Measurements from ENCODE around the gene CRYM.
"Not testable (repeated sequence)": the region's sequence is repeated elsewhere in the genome, so short reads cannot be mapped to it uniquely, and the experiment has no call there.

Gene CRYM

DNA sequence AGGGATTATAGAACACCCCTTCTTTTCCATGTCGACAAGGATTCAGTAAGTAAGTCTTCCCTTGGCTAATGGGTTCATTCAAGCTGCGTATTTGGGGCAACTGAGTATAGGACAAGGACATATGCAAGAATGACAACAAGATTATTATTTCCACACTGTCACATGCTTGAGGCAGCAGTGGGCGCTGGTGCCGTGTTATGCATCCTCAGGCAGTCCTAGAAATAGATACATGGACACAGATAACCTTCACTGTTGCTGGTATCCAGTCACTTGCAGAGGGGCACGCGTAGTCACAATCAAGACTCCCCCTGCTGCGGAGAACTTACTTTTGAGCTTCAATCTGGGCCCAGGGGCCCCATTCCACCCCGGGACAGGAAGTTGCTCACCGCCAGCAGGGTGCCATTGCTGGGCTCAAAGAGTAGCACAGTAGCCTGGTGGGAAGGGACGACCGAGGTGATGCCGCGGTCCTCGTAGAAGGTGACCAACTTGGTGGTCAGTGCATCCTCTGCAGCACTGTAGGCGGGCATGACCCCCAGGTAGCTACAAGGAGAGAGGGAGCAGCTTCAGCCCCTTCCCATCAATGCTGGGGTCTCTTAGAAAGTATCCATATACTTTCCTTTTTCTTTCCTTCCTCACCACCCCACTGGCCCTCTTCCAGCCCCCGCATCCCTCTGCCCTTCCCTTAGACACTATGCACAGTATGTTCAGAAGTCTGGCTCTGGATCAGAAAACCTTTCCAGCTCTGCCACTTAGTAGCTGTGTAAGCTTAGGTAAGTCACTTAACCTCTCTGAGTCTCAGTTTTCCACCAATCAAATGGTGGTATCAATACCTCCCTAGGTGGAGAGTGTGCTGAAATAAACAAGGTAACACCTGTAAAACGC lies 804 bp downstream of the CRYM start:
- DNase-seq (ENCODE audit: low read depth) = no peak

DNA sequence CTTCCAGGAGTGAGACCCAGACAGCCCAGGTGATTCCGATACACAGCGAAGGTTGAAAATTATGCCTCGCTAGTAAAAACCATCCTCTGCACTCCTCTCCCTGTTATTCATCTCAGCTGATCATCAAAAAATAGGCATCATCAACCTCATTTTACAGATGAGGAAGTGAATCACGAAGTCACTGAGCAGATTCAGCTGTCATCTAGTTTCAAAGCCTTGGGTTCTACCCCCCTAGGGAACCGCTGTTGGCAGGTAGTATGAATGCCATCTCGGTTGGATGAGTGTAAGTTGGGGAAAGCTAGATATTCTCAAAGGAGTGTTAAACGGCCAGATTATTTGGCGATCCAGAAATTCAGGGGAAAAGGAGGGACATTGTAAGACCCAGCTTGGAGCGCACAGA lies 2.0 kb downstream of the CRYM start:
- no peak for DNase-seq (ENCODE audit: low read depth)

- no peak for DNase-seq (ENCODE audit: low read depth)
Observed at GRCh38 chr16:21275529-21275928, 2.6 kb downstream of the CRYM start.

DNA sequence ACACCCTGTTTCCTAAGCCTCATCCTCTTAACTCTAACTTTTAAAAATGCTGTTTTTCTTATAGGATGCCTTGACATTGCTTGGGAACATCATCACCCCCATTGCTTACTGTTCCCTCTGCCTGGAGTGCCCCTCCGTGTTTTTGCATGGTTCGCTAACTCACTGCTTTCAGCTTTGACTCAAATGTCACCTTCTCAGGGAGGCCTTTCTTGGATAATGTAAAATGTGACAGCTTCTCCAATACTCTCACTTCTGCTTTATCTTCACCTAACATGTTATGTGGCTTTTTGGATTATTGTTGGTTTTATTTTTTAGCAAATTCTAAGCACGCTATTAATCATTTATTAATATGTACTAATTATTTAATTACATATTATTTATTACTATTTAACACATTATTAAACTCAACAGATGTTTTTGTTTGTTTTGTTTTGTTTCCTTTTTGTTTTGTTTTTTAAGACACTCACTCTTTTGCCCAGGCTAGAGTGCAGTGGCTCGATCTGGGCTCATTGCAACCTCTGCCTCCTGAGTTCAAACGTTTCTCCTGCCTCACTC lies 3.8 kb downstream of the CRYM start:
- DNase-seq (ENCODE audit: low read depth) = no peak

GRCh38 chr16:21272763-21273162 lies 5.3 kb downstream of the CRYM start:
- not testable (repeated sequence) for DNase-seq (ENCODE audit: low read depth)

DNA sequence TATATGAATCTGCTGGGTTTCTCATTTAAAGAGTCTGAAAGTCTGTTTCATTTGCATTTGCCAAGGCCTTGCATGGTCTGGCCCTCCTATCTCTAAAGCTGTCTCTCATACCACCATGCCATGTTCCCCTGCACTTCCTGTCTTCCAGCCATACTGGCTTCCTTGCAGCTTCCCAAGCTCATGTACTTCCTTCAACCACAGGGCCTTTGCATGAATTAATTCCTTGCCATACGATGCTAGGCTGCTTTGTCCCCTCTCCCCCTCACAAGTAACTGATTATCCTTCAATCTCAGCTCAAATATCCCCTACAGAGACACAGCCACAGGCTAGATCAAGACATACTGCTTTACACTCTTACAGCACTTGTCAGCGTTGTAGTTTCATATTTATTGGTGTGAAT lies 5.8 kb downstream of the CRYM start:
- DNase-seq (ENCODE audit: low read depth) = no peak

DNA sequence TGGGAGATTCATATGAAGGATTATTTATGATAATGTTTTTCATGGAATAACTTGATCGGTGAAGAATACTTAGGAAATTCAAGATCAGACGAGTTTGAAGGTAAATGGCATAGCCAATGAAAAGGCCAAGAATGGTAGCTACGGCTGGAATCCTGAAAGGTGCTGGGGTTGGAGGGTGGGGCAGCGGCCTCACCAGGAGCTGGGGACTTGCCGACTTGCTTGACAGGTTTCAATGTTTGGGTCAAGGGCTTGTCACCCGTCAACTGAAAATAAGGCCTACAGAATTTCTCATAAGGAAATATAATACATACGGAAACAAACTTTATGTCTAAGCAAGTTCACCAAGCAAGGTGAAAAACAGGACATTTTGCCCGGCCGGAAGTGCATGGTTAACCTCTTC lies 9.9 kb downstream of the CRYM start:
- no peak for DNase-seq (ENCODE audit: low read depth)

- DNase-seq (ENCODE audit: low read depth) = no peak
Observed at GRCh38 chr16:21267298-21267697, 10.8 kb downstream of the CRYM start.

DNA sequence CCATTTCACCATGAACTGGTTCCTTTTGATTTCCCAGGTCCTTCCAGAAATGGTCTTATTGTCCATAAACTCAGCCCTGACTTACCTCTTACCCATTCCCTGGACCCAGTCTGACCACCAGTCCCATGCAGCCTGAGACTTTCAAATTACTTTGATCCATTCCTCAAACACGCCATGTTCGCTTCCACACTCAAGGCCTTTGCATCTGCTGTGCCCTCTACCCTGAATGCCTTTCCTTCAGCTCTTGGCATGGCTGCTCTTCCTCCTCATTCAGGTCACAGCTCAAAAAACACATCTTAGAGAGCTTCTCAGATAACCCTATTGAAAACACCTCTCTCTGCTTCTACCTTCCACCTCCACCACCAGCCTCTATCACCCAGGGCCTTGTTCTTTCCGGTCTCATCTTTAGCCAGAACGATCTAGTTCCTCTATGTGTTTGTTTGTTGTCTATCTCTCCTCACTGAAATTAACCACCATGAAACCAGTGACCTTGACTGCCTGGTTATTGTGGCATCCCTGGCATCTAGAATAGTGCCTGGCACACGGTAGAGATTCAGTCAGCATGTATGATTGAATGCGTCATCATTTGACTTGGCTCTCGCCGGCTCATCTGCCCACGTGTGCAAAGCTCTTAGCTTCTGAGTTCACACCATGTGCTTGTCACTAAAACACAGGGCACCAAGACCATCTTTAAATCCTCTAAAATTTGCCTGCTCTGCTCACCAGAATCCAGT lies 12.8 kb downstream of the CRYM start:
- DNase-seq (ENCODE audit: low read depth) = no peak

DNA sequence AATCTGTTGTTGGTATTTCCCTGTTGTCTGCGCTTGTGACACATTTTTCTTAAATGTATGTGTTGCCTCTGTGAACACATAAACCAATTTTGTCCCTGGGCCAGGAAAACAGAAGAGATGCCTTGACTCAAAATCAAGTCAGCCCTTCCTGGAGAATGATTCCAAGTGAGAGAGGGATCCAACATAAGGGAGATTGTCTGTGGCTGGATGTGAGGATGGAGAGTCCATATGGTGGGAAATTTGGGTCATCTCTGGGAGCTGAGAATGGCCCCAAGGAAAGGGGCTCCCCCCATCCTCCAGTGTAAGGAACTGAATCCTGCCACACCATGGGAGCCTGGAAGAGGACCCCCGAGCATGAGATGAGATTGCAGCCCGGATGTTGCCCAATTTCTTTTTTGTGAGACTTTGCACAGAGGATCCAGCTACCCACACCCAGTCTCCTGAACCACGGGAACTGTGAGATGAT lies 13.5 kb downstream of the CRYM start:
- no peak for DNase-seq (ENCODE audit: low read depth)

GRCh38 chr16:21263640-21264570 lies 14.2 kb downstream of the CRYM start:
- no peak for DNase-seq (ENCODE audit: low read depth)

DNA sequence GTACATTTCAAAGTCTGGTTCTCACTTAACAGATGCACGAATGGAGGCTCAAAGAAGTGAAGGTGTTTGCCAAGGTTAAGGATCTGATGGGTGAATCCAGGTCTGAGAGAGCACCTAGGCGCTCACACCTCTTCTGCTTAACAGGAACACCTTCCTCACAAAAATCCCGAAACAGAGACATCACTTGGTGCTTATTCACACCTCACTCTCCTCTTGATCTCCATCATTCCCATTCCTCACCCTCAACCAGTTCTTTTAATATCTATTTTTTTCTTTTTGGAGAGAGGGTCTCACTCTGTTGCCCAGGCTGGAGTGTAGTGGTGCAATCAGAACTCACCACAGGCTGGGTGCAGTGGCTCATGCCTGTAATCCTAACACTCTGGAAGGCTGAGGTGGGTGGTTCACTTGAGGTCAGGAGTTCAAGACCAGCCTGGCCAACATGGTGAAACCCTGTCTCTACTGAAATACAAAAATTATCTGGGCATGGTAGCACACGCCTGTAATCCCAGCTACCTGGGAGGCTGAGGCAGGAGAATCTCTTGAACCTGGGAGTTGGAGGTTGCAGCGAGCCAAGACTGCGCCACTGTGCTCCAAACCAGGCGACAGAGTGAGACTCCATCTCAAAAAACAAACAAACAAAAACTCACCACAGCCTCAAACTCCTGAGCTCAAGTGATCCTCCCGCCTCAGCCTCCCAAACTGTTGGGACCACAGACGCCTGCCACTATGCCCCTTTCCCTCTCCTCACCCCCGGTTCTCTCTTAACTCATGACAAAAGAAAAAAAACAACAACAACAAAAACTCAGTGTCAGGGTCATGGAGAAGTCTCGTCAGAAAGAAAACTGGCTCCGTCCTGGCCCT lies 15.1 kb downstream of the CRYM start:
- DNase-seq (ENCODE audit: low read depth) = no peak

- no peak for DNase-seq (ENCODE audit: low read depth)
Observed at GRCh38 chr16:21260870-21261791, 17.0 kb downstream of the CRYM start.

GRCh38 chr16:21257284-21257683 lies 20.8 kb downstream of the CRYM start:
- DNase-seq (ENCODE audit: low read depth) = no peak

- DNase-seq (ENCODE audit: low read depth) = no peak
Observed at GRCh38 chr16:21256636-21257035, 21.5 kb downstream of the CRYM start.

DNA sequence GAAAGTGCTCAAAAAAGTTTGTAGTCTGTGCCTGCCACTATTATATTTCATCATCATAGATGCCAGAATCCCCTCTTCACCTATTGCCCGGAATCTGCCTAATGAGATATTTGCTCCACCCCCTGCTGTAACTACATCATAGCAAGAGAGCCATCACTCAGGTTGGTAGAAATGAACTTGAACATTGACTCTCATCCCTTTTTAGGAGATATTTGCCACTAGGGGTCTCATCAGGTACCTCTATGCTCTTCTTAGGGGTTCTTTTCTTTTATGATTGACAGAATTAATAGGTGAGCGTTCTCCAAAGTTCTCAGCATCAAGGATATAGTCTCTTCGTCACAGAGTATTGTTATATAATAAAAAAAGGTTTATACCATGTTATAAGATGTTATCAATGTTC lies 24.6 kb downstream of the CRYM start:
- no peak for DNase-seq (ENCODE audit: low read depth)

DNA sequence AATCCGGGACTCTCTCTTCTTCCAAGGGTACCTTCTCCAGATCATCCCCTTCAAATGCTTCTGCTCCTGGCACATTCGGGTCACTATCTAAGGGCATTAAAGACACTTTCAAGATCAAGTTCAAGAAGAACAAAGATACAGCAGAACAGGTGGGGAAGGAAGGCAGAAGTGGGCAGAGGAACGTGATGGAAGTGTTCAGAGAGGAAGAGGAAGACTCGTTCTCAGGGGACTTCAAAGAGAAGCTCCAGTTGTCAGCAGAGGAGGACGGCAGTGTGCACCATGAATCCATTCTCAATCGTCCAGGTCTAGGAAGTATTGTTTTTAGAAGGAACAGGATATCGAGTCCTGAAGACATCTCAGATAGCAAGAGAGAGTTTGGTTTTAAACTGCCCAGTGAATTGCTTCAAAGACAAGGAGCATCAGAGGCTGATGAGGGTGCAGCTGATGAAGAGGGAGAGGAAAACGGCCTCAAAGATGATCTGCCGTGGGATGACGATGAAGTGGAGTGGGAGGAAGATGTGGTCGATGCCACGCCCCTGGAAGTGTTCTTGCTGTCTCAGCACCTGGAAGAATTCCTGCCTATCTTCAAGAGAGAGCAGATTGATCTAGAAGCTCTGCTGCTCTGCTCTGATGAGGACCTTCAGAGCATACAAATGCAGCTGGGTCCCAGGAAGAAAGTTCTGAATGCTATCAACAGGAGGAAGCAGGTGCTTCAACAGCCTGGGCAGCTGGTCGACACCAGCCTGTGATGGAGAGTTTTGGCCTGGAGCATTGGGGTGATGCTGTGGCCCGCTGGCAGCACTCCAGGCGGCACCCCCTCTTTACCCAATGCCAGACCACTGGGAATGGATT lies 27.8 kb downstream of the CRYM start:
- no peak for DNase-seq (ENCODE audit: low read depth)

- DNase-seq (ENCODE audit: low read depth) = not testable (repeated sequence)
Observed at GRCh38 chr16:21248179-21248578, 29.9 kb downstream of the CRYM start.
